Muscle of back (tissue), 11 donors: Measurements from ENCODE around the gene PDE2A. TPM values are rescaled to one million over a fixed set of nuclear protein-coding genes. Genes with fewer than 3 reads are reported as not detected.

Experiments
- DNase-seq, 3 donors: peaks; one replicate each; pipeline versions ENCODE4 v3.0.0 to v3.0.0-alpha.2; 2013
- polyA plus RNA-seq, 10 donors: library from polyadenylated mRNA; unstranded; fragments of 120-200 nt; gene quantifications; one replicate each; pipeline ENCODE4 v1.2.1, GENCODE V29; 2013; ENCODE audit not compliant: insufficient read length in 10 of 10

PDE2A gene
- polyA plus RNA-seq, 10 donors, result 10.3 to 25.0 (median 17.9) TPM

DNA sequence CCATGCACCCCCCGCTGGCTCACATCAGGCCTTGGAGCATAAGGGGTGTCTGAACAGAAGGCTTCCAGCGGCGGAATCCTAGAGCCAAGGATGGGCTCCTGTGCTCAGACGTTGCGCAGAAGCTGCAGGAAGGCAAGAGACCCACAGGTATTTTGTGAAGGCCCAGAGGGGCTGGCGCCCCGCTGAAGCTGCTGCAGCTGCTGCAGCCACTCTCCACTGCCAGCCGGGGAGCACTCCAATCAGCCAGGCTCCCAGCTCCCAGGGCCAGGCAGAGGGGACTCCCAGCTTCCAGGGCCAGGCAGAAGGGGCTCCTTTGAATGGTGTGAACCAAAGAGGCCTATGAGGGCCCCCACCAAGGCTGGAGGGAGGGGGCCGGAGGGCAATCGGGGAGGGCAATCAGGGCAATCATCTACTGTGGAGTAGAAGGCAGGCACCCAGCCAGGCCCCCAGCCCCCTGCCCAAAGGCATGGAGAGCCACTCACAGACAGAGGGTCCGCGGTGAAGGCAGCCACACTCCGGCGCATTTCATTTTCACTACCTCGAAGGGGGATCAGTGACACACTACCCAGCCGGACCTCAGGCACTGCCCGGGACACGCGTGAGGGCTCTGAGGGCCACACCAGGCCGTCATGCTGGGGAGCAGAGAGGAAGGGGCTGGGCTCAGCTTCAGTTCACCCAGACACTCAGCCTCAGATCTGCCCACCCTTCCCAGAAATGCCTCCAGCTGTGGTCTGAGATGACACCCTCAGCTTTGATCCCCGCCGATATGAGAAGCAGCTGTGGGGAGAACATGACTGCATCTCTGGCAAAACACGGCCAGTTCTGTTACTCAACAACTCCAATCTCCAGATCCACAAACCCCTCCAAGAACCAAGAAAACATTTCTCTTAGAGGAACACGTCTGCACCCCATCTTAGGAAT, 11.6 kb upstream of the PDE2A start:
- DNase-seq, result peak; percentile 51 to 83 (median 55)

DNA sequence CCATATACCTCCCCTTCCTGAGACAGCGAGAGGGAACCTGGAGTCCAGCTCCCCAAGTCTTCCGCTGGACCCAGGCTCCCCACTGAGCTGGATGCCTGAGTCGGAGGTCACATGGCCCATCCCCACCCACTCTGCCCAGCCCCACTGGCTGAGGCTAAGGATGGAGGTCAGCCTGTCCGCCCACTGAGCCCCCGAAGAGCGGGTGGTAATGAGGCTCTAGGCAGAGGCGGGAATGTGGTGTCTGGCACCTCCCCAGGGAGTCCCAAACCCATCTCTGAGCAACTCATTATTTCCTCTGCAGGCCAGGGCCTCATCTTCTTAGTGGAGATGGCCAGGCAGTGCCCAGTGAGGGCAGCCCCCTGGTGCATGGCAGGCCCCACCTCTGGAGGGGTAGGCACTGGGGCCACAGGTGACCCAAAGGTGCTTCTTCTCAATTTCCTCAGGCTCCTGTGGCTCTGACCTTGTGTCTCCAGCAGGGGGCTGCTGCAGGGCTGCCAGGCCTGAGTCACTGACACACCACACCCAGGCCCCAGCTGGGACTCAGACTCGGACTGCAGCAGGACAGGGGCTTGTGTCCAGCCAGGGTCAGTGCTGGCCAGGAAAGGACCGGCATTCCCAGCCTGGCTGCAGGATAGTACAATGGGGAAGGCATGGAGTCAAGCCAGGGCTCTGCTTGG, 10.2 kb upstream of the PDE2A start:
- DNase-seq, result peak in 1 of 3 donors; percentile 78

DNA sequence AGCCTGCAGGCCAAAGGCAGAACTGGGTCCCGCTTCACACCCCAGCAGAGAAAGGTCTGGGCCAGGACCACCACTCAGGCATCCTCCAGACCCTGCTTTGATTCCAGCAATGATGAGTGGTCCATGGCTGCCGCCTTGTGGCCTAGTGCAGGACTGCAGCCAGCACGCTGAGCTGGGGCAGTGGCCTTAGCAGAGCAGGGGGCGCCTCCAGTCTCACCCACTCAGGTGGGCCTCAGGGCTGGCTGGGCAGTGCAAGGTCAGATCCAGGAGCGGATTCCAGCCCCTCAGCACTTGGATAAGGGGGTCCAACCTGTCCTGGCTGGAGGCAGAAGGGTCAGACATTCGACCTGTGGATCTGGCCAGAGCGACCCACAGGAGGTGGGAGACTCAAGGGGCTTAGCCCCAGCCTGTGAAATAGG, 9.6 kb upstream of the PDE2A start:
- peak in 2 of 3 donors; percentile 64 to 81 for DNase-seq

DNA sequence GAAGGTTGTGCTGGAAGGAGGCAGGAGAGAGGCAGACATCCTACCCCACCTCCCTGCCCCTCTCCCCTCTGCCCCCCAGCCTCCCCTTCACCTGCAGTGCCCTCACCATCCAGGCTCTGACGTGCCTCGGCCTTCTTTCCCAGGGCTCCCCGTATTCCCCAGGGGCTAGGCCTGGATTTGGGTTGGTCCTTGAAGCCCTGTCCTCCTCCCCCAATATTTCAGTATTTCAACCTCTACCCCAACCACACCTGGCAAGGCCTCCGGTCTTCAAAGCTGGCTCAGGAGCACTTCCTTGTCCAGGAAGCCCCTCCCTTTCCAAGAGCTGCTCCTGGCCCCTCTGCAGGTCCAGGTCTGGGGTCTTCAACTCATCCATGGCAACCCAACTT, 8.6 kb upstream of the PDE2A start:
- DNase-seq, result no peak

DNA sequence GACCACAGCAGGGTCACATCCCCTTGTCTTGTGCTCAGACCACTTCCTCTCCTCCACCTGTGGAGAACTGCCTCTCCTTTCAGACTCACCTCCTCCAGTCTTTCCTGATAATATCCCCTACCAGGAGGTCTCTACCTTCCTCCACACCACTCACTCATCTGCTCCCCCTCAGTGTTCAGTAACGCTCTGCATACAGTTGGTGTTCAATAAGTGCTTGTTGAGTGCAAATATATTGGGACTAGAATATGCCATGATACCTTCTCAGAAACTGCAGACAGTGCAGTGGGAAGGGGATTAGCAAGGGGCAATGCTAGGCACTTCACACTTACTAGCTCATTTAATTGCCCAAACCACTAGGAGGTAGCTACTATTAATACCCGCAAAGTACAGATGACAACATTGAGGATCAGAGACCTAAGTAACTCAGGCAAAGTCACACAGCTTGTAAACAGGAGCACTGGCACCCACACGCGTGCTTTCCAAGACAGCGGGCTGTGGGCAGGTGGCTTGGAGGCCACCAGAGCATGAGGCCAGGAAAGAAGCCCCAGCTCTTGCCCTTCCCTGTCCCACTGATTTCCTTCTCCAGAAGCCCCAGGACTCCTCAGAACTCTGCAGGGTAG, 8.1 kb upstream of the PDE2A start:
- no peak for DNase-seq

DNA sequence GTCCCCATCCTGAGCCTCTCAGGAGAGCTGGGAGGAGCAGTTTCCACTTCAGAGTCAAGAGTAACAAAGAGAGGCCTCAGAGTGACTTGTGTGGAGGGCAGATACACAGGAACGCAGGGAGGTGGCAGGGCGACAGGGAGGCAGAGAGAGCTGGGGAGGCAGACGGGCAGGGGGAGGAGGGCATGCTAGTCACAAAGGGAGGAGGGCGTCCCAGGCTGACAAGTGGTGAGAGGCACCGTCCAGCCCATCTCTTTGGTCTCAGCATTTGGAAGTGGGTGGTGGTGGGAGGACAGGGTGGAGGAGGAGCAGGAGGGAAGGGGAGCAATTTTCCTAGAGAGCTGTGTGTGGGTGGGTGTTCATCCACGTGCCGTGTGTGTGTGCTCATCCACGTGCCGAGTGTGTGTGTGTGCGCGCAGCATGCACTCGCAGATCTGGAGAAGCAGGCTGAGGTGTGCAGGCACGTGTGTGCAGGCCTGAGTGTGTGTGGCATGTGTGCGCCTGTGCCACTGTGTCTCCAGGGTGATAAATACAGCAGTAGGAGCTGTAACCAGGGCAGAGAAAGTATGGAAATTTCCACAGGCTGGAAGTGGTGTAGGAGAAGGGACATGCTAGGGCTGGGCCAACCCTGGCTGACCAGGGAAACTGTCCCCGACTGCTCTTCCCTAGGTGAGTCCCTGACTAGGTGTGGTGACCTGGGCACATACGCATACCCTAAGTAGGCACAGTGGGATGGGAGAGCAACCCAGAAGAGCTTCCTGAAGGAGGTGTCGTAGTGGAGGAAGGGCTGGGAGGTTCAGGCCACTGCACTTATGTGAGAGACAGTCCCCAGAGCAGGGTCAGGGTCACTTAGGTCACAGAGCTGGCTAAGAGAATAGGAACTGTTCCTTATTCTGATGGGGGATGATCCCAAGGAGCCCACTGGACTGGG, 7.3 kb upstream of the PDE2A start:
- DNase-seq, result no peak

DNA sequence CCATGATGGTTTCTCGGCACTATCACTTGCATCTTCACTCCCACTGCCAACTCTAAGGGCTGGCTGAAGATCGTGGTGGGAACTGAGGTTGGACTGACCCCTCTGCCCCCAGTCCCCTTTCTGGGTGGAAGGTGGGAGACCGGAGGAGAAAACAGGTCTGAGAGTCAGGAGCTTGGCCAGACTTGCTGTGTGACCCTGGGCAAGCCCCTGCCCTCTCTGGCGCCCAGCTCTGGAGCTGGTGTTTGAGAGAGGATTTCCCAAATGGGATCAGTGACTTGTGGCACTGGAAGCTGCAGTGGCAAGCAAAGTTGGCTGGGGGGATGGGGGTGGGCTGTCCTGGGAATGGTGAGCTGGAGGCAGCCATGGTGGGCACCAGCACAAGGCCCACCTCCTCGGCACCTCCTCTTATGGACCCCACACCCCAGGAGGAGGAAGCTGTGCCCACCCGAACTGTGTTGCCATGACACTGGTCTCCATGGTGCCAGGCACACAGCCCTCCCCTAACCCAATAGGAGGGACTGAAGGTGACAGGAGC, 6.5 kb upstream of the PDE2A start:
- DNase-seq, result no peak

DNA sequence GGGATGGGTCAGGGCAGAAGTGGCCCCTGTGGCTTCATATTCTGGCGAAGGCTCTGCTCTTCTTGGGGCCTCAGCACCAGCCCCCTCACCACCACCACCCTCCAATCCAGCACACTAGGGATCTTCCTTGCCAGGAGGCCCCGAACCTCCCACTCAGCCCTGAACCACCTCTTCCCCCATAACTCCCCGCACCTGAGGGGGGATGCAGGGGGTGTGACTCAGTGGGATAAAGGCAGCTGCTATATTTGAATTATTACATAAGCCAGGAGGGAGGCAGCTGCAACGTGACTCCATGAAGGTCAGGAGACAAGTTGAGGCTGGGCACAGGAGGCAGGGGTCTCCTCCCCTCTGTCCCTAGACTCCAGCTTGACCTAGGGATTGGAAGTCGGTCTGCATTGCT, 5.6 kb upstream of the PDE2A start:
- DNase-seq, result no peak

DNA sequence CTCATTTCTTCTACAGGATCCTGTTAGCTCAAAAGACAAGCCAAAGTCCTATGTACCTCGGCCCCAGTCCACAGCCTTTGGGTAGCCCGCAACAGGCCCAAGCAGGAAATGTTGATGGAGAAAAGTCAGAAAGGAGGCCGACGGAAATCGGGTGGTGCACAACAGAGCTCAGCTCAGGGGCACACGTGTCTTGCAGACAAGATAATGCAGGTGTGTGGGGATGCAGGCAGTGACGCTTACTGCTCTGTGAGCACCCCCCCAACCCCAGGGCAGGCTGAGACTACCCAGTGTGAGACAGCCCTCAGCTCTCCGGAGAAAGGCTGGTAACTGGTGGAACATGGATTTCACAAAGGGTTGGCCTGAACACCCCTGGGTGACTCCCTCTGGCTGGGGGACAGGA, 4.3 kb upstream of the PDE2A start:
- no peak for DNase-seq

DNA sequence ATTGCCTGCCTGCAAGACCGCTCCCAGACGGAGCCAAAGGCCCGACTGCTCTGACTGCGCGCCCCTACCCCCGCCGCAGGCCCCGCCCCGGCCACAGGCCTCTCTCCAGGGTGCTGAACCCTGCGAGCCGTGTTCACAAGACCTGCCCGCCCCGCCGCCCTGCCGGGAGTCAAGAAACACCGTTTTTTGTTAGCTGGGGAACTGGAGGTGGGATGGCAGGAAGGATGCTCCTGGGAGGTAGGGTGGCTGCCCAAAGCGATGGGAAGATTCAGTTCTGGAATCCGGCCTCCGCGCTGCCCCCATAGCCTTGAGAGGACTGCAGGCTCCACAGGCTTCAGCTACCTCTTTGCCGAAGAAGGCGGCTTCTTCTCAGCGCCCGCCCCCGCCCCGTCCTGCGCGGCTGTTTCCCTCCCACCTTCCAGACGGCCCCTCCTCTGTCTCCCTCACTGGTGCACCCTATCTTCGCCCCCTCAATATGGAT, 2.7 kb upstream of the PDE2A start:
- DNase-seq, result peak in 2 of 3 donors; percentile 72 to 87

DNA sequence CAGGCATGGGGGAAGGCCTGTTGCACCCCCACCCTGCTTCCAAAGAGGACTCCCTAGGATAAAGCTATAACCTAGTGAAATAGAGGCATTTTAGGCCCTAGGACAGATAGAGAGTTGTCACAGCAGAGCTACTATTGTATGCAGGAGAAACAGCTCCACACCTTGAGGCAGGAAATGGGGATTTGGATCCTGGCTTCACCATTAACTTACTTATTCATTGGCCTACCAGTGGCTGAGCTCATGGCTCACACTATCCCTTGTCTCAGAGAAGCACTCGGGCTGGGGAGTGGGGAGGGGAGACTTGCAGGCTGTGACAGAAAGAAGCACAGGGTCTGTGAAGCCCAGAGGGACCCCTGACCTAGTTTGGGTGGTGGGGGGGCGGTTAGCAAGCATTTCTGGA, 999 bp upstream of the PDE2A start:
- DNase-seq, result no peak

DNA sequence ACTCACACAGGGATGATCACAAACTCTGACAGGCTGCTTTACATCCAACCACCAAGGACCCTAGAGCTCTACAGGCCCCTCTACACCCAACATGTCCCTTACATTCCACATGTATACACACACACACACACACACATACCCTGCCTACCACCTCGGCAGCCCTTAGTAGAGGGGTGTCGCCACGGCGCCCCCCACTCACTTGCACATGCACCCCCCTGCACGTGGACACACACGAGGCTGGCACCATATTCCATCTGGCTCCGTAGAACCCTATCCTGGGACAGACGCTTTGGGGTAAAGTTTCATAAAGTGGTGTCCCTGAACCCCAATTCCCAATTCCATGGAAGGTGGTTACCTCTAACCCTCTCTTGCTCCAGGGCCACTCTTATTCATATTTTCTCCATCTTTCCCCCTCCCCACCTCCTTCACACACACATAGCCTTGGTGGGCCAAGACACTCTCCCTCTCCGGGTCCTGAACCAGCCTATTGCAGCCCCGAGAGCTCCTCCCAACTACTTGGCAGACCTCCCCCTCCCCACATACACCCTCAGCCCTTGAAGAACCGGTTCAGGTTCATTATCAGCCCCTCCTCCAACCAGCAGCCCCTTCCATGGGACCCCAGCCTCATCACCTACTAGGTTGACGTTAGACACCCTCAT, 809 bp downstream of the PDE2A start:
- DNase-seq, result peak in 1 of 3 donors; percentile 38

DNA sequence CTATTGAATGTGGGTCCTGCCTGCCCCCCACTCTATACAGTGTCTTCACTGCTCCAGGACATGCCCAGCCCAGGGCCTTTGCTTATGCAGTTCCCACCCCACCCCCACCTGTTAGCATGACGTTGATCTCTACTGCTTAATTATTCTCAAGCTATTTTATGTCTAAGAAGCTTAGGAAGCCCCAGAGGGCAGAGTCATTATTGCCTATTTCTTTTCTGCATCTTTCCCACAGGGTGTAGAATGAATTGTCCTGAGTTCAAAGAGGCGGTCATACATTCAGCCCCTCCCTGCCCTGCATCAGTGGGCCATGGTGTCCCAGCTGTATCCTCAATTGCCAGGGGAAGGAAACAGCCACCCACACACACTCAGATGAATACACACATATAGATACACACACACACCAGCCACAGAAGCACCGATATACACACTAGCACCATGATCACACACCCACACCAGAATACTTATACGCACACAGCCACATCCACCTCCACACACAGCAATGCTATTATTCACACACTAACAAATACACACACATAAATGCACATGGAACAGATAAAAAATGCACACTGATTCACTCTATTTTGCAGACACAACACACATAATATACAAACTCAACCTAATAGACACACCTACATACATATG, 1.5 kb downstream of the PDE2A start:
- DNase-seq, result no peak

DNA sequence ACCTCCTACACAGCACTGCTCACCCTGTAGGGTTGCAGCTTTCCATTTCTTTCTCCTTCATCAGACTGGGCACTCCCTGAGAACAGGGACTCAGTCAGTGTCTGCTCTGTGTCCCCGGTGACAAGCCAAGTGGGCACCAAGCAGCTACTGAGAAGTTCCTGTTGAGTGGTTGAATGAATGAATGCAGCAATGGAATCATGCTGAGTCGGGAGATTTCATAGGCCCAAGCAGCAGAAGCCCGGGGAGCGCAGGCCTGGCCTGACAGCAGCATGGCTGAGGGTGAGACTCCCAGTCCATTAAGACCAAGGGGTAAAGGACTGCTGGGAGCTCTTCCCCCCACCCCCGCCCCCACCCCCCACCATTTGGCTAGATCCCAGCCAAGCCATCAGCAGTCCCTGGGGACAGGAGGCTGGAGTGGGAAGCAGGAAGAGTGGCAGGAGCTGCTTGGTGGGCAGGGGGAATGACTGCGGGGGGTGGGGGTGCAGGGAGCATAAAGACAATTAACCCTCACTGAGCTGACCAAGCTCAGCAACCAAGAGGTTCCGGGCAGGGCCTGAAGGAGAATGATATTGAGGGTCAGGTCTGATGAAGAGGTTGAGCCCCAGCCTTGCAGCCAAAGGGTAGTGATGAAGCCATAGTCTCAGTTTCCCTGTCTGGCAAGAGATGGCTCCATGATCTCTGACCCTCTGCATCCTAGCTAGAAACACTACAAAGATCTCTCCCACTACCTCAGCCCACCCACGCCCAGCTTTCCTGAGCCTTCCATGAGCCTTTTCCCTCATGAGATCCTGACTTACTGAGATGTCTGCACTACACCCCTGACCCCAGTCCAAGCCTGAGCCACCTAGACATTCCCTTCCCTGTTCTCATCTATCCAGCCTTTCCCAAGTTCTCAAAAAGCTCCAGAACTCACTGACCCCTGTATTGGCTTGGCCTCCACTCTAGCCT, 2.8 kb downstream of the PDE2A start:
- DNase-seq, result no peak

DNA sequence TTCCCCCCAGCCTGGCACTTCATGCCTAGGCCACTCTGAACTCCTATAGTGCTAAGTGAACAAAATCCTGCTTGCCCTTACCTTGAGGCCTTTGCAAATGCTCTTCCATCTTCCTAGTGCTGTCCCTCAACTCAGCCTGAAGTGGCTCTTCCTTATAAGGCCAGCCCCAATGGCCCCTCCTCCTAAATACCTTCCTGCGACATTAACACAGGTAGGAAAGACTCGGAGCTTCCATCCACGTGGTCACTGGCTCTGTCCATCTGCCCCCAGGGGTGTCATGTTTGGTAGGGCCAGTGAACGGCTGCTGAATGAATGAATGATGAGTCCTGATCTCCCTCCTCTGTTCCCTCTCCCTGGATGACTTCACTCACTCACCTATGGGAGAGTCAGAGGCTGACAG, 4.2 kb downstream of the PDE2A start:
- DNase-seq, result no peak

DNA sequence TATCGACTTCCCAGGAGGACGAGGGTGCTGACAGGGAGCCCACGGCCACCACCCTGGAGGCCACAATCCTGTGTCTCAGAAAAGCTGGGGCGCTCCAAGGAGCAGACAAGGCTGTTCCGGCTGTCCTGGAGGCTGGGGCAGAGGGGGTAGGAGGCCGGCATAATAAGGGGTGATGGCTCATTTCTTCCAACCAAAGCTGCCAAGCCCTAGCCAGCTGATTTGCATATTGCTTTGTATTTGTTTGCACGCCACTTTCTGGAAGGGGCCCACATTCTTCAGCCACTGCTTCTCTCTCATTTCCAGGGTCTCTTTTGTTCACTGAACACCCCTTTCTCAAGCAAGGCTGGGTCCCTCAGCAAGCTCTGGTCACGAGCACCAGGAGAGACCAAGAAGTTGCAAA, 4.7 kb downstream of the PDE2A start:
- no peak for DNase-seq

DNA sequence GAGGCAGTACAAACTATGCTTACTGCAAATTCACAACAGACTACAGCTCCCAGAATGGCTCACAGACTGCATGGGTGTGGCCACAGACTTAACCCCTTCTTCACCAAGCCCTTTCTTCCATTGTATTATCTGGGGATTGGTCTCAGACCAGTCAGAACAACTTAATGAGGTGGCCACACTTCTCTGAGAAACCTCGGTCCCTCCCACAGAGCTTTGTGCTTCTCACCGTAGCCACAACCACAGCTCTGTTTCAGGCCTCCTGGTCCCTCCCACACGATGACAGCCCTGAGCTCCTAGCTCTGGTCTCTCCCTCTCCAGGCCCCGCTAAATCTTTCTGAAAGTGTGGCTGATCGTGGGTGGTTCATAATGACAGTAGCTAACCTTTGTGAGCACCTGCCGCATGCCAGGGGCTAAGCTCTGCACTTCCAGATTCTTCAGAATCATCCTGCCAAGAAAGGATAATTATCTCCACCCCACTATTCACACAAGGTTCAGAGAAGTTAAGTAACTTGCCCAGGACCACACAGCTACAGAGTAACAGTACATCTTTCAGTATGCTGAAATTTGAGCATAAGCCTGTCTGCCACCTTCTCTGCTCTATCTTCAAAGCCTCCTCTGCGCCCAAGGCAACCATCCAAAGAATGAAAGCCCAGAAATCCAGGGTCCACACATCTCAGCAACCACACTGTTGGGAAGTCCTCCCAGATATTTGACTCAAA, 5.4 kb downstream of the PDE2A start:
- no peak for DNase-seq

DNA sequence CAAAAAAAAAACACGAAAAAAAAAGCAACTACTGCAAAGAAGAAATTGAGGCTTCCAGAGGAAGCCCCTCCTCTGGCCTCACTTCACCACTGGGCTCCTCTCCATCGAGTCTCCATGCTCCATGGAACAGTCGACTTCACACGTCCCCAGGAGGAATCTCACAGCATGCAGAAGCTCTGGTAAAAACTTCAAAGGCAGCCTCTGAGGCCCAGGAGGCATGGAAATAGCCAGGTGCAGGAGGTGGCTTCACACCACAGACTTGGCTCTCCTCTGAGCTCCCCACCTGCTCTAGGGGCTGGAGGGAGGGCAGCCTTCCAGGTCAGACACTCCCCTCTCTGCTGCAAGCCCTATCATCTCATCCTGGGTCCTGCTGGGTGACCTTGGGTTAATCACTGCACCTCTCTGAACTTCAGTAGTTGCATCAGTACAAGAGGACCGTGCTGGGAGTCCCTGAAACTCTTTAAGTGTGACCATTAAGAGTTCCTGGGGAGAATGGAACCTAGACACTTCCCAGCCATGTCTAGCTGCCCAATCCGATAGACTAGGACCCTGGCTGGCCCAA, 8.2 kb downstream of the PDE2A start:
- no peak for DNase-seq
